GM10248 (cell line): ENCODE data around the gene DDO.

ENCODE experiments used
- CTCF ChIA-PET: fragments of 300-600 bp; sonication (Branson Sonifier 250); formaldehyde crosslinking; extraction: SDS; loops from one replicate; lab custom pipeline; 2021; ENCODE audit warnings: antibody characterized with exemption; lab: Yijun Ruan, JAX
- POLR2A ChIA-PET: fragments of 350-650 bp; sonication (Branson Sonifier 250); formaldehyde crosslinking; extraction: SDS; loops from one replicate; lab custom pipeline; 2020; ENCODE audit warnings: antibody characterized with exemption; lab: Yijun Ruan, JAX
- DNase-seq: peaks from one replicate; pipeline ENCODE4 v3.0.0; 2012; ENCODE audit errors: extremely low spot score
- TF ChIP-seq, protein P1 (sequence below): IDR thresholded peaks from 2 replicates; pipeline ENCODE4 v1.5.1; 2012; ENCODE audit warnings: mild to moderate bottlenecking, low read depth; ENCODE audit errors: extremely low read depth, missing control alignments, control extremely low read depth

The DDO gene

DNA sequence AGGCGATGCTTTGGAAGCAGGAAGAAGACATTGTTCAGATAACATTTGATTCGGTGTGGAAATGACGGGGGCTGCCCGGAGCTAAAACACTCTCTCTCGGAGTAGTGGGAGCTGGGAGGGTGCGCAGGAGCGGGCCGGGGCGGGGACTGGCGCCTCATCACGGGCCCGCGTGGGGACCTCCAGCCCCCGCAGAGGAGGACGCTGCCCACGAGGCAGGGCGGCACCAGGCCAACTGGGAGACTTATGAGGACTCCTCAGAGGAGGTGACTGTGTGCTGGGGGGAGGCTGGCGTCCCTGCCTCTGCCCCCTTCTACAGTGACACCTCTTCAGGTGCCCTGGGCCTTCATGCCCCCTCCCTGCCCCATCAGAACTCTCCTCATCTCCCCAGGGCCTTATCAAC lies 15.2 kb downstream of the DDO start:
- TF ChIP-seq, protein P1, sequence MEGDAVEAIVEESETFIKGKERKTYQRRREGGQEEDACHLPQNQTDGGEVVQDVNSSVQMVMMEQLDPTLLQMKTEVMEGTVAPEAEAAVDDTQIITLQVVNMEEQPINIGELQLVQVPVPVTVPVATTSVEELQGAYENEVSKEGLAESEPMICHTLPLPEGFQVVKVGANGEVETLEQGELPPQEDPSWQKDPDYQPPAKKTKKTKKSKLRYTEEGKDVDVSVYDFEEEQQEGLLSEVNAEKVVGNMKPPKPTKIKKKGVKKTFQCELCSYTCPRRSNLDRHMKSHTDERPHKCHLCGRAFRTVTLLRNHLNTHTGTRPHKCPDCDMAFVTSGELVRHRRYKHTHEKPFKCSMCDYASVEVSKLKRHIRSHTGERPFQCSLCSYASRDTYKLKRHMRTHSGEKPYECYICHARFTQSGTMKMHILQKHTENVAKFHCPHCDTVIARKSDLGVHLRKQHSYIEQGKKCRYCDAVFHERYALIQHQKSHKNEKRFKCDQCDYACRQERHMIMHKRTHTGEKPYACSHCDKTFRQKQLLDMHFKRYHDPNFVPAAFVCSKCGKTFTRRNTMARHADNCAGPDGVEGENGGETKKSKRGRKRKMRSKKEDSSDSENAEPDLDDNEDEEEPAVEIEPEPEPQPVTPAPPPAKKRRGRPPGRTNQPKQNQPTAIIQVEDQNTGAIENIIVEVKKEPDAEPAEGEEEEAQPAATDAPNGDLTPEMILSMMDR = no peak
- CTCF ChIA-PET = interaction anchor here (7.0 kb wide), 1 partner anchor 9 kb away, joined by 47 read pairs; no protein-coding TSS in a partner anchor

GRCh38 chr6:110399219-110400071 lies 15.9 kb downstream of the DDO start:
- TF ChIP-seq, protein P1 = no peak
- DNase-seq = no peak
- ChIA-PET POLR2A (no interaction called here), CTCF (interaction anchor here (1.7 to 7.0 kb wide), 2 partner anchors 8 to 360 kb away, joined by 4 to 47 read pairs; no protein-coding TSS in a partner anchor)

More for the DNA sequence above, 15.2 kb downstream of the DDO start:
- POLR2A ChIA-PET = no interaction called here
- DNase-seq = no peak

- DNase-seq = no peak
These were observed 16.6 kb downstream of the DDO start for GRCh38 chr6:110398778-110399177.

DNA sequence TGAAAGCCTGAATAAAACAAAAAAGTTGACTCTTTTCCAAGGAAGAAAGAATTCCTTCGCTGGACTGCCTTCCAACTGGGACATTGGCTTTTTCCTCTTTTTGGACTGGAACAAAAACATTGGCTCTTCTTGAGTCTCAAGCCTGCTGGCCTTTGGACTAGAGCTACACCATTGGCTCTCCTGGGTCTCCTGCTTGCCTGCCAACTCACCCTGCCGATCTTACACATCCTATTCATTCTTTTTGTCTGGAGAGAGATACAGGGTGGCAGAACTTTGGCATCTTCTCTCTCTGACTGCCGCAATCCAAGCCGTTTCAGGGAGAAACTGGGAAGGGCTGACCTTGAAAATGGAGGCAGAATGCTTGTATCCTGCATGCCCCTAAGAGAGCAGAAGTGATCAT lies 20.2 kb downstream of the DDO start:
- ChIA-PET CTCF (interaction anchor here (1.6 to 7.0 kb wide), 3 partner anchors 10 to 691 kb away, joined by 6 to 77 read pairs (median 50); no protein-coding TSS in a partner anchor), POLR2A (no interaction called here)
- DNase-seq = no peak
- TF ChIP-seq, protein P1 = no peak

More at GRCh38 chr6:110398778-110399177, 16.6 kb downstream of the DDO start:
- ChIA-PET CTCF (interaction anchor here (1.7 kb wide), 1 partner anchor 359 kb away, joined by 4 read pairs; no protein-coding TSS in a partner anchor), POLR2A (no interaction called here)
- TF ChIP-seq, protein P1 = no peak

GRCh38 chr6:110394409-110394808 lies 21.0 kb downstream of the DDO start:
- POLR2A ChIA-PET = no interaction called here
- CTCF ChIA-PET = interaction anchor here (1.6 to 7.9 kb wide), 5 partner anchors 8 to 690 kb away, joined by 5 to 77 read pairs (median 47); no protein-coding TSS in a partner anchor
- no peak for DNase-seq
- TF ChIP-seq, protein P1 = no peak

DNA sequence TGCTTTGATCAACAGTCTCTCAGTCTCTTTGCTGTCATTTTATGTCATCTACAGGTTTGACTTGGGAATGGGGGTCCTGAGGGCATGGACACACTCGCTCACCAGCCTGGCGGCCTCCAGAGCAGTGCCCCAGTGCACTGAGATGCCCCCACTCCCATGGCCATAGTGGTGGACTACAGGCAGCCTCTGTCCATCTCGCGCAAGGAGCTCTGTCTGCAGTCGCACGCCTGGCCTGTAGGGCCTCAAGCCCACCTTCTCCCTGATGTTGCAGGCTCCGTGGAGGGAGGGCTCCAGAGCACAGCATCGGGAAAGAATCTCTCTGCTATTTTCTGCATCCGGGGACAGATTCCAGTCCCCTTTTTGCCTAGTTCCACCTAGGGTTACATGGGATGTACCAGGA lies 22.6 kb downstream of the DDO start:
- DNase-seq = no peak
- TF ChIP-seq, protein P1 = no peak
- ChIA-PET CTCF (interaction anchor here (1.4 to 7.9 kb wide), 6 partner anchors 10 to 688 kb away, joined by 3 to 77 read pairs (median 35); no protein-coding TSS in a partner anchor), POLR2A (no interaction called here)
